Measurements from ENCODE around the gene TTLL4. TPM values are rescaled to one million over a fixed set of nuclear protein-coding genes. Genes with fewer than 3 reads are reported as not detected.
A peak's percentile ranks its signal among the peaks of the same experiment; 100 is the strongest.

Gene TTLL4
- 10 to 100 TPM; 96.5 to 99.0 TPM for total RNA-seq
- polyA plus RNA-seq (2013, experiment 1 of 2), result 67.7 TPM
- 57.3 TPM for polyA plus RNA-seq (2013, experiment 2 of 2)
- long read RNA-seq, experiment 1, full-length matches to known transcripts, result 3 of 18 reads
- long read RNA-seq, experiment 1, partial matches to known transcripts, result 9 of 18 reads
- long read RNA-seq, experiment 1, other reads (novel, unspliced or antisense), result 6 of 18 reads
- long read RNA-seq, experiment 2, full-length matches to known transcripts, result 47 of 89 reads
- long read RNA-seq, experiment 2, partial matches to known transcripts, result 4 of 89 reads
- long read RNA-seq, experiment 2, other reads (novel, unspliced or antisense), result 38 of 89 reads
- long read RNA-seq, experiment 3, full-length matches to known transcripts, result 51 of 81 reads
- long read RNA-seq, experiment 3, partial matches to known transcripts, result 7 of 81 reads
- long read RNA-seq, experiment 3, other reads (novel, unspliced or antisense), result 23 of 81 reads
- long read RNA-seq, experiment 4, result 0 reads

- peaks cover 14% of the 10 kb centered on the region for H3K36me3 Mint-ChIP-seq (ENCODE audit: low read depth)
- Histone ChIP-seq H3K27ac (ENCODE audit: low read depth, low read length) (peak within 1 kb of the TSS; percentile 72), H3K9ac (ENCODE audit: extremely low read depth, low read length, poor library complexity, severe bottlenecking) (peak within 1 kb of the TSS; percentile 67), H3K4me3 (ENCODE audit: low read length) (peak within 1 kb of the TSS; percentile 94), H3K27me3 (ENCODE audit: control insufficient read depth, insufficient read depth, low read length, poor library complexity, severe bottlenecking) (no peaks in the 10 kb centered on the region), H3K9me3 (ENCODE audit: control insufficient read depth, low read length) (no peaks in the 10 kb centered on the region), H3K4me1 (ENCODE audit: control insufficient read depth, insufficient read depth, low read length) (no peaks in the 10 kb centered on the region), H3K36me3 (ENCODE audit: control insufficient read depth, insufficient read depth, low read length) (peaks cover 15% of the 10 kb centered on the region)
- peak; percentile 92 for TF ChIP-seq CTCF (conservative IDR thresholded peaks at IDR 0.05)
- peak within 1 kb of the TSS; percentile 93 for H3K27ac Mint-ChIP-seq
- no peaks in the 10 kb centered on the region for H3K27me3 Mint-ChIP-seq (ENCODE audit: insufficient read depth)
- peak within 1 kb of the TSS; percentile 96 for H3K4me3 Mint-ChIP-seq
- 0 to 1% methylated on average over 25 to 74 of the region's 74 CpGs for WGBS, 2 experiments (ENCODE audit: insufficient coverage in 1 of 2, insufficient read length in 1 of 2)
- peaks cover 5% of the 10 kb centered on the region for H3K4me1 Mint-ChIP-seq
- H3K9me3 Mint-ChIP-seq, result no peaks in the 10 kb centered on the region
- DNase-seq, result peak; percentile 99
These were observed at the start of gene TTLL4 for GRCh38 chr2:218710687-218711549. TSS of gene TTLL4 (plus strand) at chr2:218710835. CDS start at chr2:218737677, 26,842 bp downstream.

- Mint-ChIP-seq H3K36me3 (ENCODE audit: low read depth) (peaks cover 46% of the 10 kb centered on the region), H3K27me3 (ENCODE audit: insufficient read depth) (peaks cover 2% of the 10 kb centered on the region), H3K27ac (no peak overlapping the region), H3K4me3 (no peak overlapping the region), H3K4me1 (peaks cover 10% of the 10 kb centered on the region), H3K9me3 (no peaks in the 10 kb centered on the region)
- TF ChIP-seq CTCF (conservative IDR thresholded peaks at IDR 0.05), result no peak
- DNase-seq, result no peak
- no peak overlapping the region for H3K9ac ChIP-seq (ENCODE audit: extremely low read depth, low read length, poor library complexity, severe bottlenecking)
- no peak overlapping the region for H3K27ac ChIP-seq (ENCODE audit: low read depth, low read length)
- WGBS, 2 experiments (ENCODE audit: insufficient coverage in 1 of 2, insufficient read length in 1 of 2), result 95 to 100% methylated on average over 5 to 7 of the region's 7 CpGs
- no peaks in the 10 kb centered on the region for H3K9me3 ChIP-seq (ENCODE audit: control insufficient read depth, low read length)
- no peaks in the 10 kb centered on the region for H3K4me1 ChIP-seq (ENCODE audit: control insufficient read depth, insufficient read depth, low read length)
- H3K4me3 ChIP-seq (ENCODE audit: low read length), result no peak overlapping the region
- H3K36me3 ChIP-seq (ENCODE audit: control insufficient read depth, insufficient read depth, low read length), result peaks cover 63% of the 10 kb centered on the region
- H3K27me3 ChIP-seq (ENCODE audit: control insufficient read depth, insufficient read depth, low read length, poor library complexity, severe bottlenecking), result no peaks in the 10 kb centered on the region
These were observed 48.3 kb upstream of the TTLL4 start for GRCh38 chr2:218662377-218662776.

- no peak overlapping the region for H3K4me3 Mint-ChIP-seq
These were observed 47.8 kb upstream of the TTLL4 start for GRCh38 chr2:218662827-218663226.

More at GRCh38 chr2:218662827-218663226, 47.8 kb upstream of the TTLL4 start:
- Histone ChIP-seq H3K4me3 (ENCODE audit: low read length) (no peak overlapping the region), H3K4me1 (ENCODE audit: control insufficient read depth, insufficient read depth, low read length) (no peaks in the 10 kb centered on the region), H3K9me3 (ENCODE audit: control insufficient read depth, low read length) (no peaks in the 10 kb centered on the region), H3K9ac (ENCODE audit: extremely low read depth, low read length, poor library complexity, severe bottlenecking) (no peak overlapping the region), H3K27ac (ENCODE audit: low read depth, low read length) (no peak overlapping the region), H3K36me3 (ENCODE audit: control insufficient read depth, insufficient read depth, low read length) (peaks cover 64% of the 10 kb centered on the region), H3K27me3 (ENCODE audit: control insufficient read depth, insufficient read depth, low read length, poor library complexity, severe bottlenecking) (no peaks in the 10 kb centered on the region)
- Mint-ChIP-seq H3K27ac (no peak overlapping the region), H3K36me3 (ENCODE audit: low read depth) (peaks cover 48% of the 10 kb centered on the region), H3K9me3 (no peaks in the 10 kb centered on the region), H3K4me1 (peaks cover 10% of the 10 kb centered on the region), H3K27me3 (ENCODE audit: insufficient read depth) (peaks cover 2% of the 10 kb centered on the region)
- no peak for TF ChIP-seq CTCF (conservative IDR thresholded peaks at IDR 0.05)
- no peak for DNase-seq
- 95 to 98% methylated on average over 9 to 10 of the region's 10 CpGs for WGBS, 2 experiments (ENCODE audit: insufficient coverage in 1 of 2, insufficient read length in 1 of 2)

Measured in endodermal cell (in vitro differentiated cells).